H9 (cell line): ENCODE results near the gene ARHGAP12. TPM values are rescaled to one million over a fixed set of nuclear protein-coding genes. Genes with fewer than 3 reads are reported as not detected.

Experiments used
- DNase-seq: peaks from one replicate; pipeline ENCODE4 v3.0.0-alpha.2; 2017
- H2AFZ ChIP-seq: one replicate; pipeline ENCODE4 v1.6.1; 2013; ENCODE audit warnings: mild to moderate bottlenecking, low read length, control low read depth, moderate library complexity
- H2AK5ac ChIP-seq: 2 replicates; pipeline ENCODE4 v1.6.1; 2013; ENCODE audit warnings: low read length, control low read depth, mixed read lengths; ENCODE audit not compliant: insufficient read length
- H2BK120ac ChIP-seq: one replicate; pipeline ENCODE4 v1.6.1; 2013; ENCODE audit warnings: low read depth, mild to moderate bottlenecking, low read length, control low read depth, inconsistent platforms; ENCODE audit not compliant: poor library complexity, severe bottlenecking
- H2BK12ac ChIP-seq: 2 replicates; pipeline ENCODE4 v1.6.1; 2013; ENCODE audit warnings: low read length, control low read depth, mixed read lengths, low read depth; ENCODE audit not compliant: insufficient read length
- H2BK15ac ChIP-seq: 2 replicates; pipeline ENCODE4 v1.6.1; 2013; ENCODE audit warnings: low read depth, low read length, control low read depth
- H2BK20ac ChIP-seq: one replicate; pipeline ENCODE4 v1.6.1; 2013; ENCODE audit warnings: low read depth, mild to moderate bottlenecking, low read length, control low read depth, inconsistent platforms; ENCODE audit not compliant: poor library complexity, severe bottlenecking
- H2BK5ac ChIP-seq: 2 replicates; pipeline ENCODE4 v1.6.1; 2013; ENCODE audit warnings: low read length, control low read depth, mixed read lengths; ENCODE audit not compliant: insufficient read length
- H3K14ac ChIP-seq: 2 replicates; pipeline ENCODE4 v1.6.1; 2013; ENCODE audit warnings: low read length, control low read depth; ENCODE audit not compliant: insufficient read depth
- H3K18ac ChIP-seq: 2 replicates; pipeline ENCODE4 v1.6.1; 2013; ENCODE audit warnings: low read depth, mild to moderate bottlenecking, mixed read lengths, low read length, control low read depth; ENCODE audit not compliant: insufficient read length
- H3K23ac ChIP-seq: 2 replicates; pipeline ENCODE4 v1.6.1; 2013; ENCODE audit warnings: low read length, control low read depth, mixed read lengths, low read depth; ENCODE audit not compliant: insufficient read length
- H3K23me2 ChIP-seq: 2 replicates; pipeline ENCODE4 v1.6.1; 2013; ENCODE audit warnings: low read depth, mild to moderate bottlenecking, mixed read lengths, low read length, control low read depth; ENCODE audit not compliant: insufficient read length, poor library complexity, severe bottlenecking
- H3K27ac ChIP-seq: 2 replicates; pipeline ENCODE4 v1.5.1; 2013; ENCODE audit warnings: low read length, control low read depth, mixed read lengths, low read depth; ENCODE audit not compliant: insufficient read length
- H3K27me3 ChIP-seq: 2 replicates; pipeline ENCODE4 v1.6.1; 2013; ENCODE audit warnings: low read length, control low read depth, inconsistent platforms; ENCODE audit not compliant: insufficient read depth
- H3K4ac ChIP-seq: 2 replicates; pipeline ENCODE4 v1.6.1; 2013; ENCODE audit warnings: low read depth, mild to moderate bottlenecking, control low read depth, inconsistent platforms, low read length, moderate library complexity
- H3K4me1 ChIP-seq: 2 replicates; pipeline ENCODE4 v1.6.1; 2013; ENCODE audit warnings: low read length, control low read depth, inconsistent platforms; ENCODE audit not compliant: insufficient read depth
- H3K4me2 ChIP-seq: 2 replicates; pipeline ENCODE4 v1.6.1; 2013; ENCODE audit warnings: low read length, control low read depth, mixed read lengths; ENCODE audit not compliant: insufficient read length, insufficient read depth
- H3K56ac ChIP-seq: 2 replicates; pipeline ENCODE4 v1.6.1; 2013; ENCODE audit warnings: low read depth, mild to moderate bottlenecking, mixed read lengths, low read length, control low read depth; ENCODE audit not compliant: insufficient read length
- H3K79me1 ChIP-seq: 2 replicates; pipeline ENCODE4 v1.6.1; 2013; ENCODE audit warnings: low read depth, mild to moderate bottlenecking, moderate library complexity, low read length, control low read depth, inconsistent platforms; ENCODE audit not compliant: insufficient read depth, poor library complexity, severe bottlenecking
- H3K79me2 ChIP-seq: 2 replicates; pipeline ENCODE4 v1.6.1; 2013; ENCODE audit warnings: low read length, control low read depth, inconsistent platforms; ENCODE audit not compliant: insufficient read depth
- H3K9ac ChIP-seq: 2 replicates; pipeline ENCODE4 v1.6.1; 2013; ENCODE audit warnings: low read length, control low read depth, mixed read lengths; ENCODE audit not compliant: insufficient read length; ENCODE audit errors: extremely low read depth
- H3K9me3 ChIP-seq: one replicate; pipeline ENCODE4 v1.6.1; 2013; ENCODE audit warnings: low read depth, low read length, inconsistent platforms; ENCODE audit not compliant: control insufficient read depth
- H3T11ph ChIP-seq: one replicate; pipeline ENCODE4 v1.6.1; 2013; ENCODE audit warnings: mild to moderate bottlenecking, low read length, control low read depth, inconsistent platforms
- H4K20me1 ChIP-seq: one replicate; pipeline ENCODE4 v1.6.1; 2013; ENCODE audit not compliant: control insufficient read depth, insufficient read length, insufficient read depth
- H4K5ac ChIP-seq: 2 replicates; pipeline ENCODE4 v1.6.1; 2013; ENCODE audit warnings: low read depth, mild to moderate bottlenecking, mixed read lengths, low read length, control low read depth; ENCODE audit not compliant: insufficient read length
- H4K8ac ChIP-seq: replicated peaks from 2 replicates; pipeline ENCODE4 v1.6.1; 2013; ENCODE audit warnings: low read length, control low read depth, mixed read lengths, low read depth; ENCODE audit not compliant: insufficient read length
- H4K91ac ChIP-seq: 2 replicates; pipeline ENCODE4 v1.6.1; 2013; ENCODE audit warnings: low read depth, mild to moderate bottlenecking, moderate library complexity, mixed read lengths, low read length, control low read depth; ENCODE audit not compliant: insufficient read length
- H3K27ac Mint-ChIP-seq, 3 experiments: 2 replicates in 2 of 3; 3 replicates in 1 of 3; pipeline ENCODE4 v1.8.0; 2020 to 2021; ENCODE audit warnings: mixed read lengths in 3 of 3, mild to moderate bottlenecking in 1 of 3, moderate library complexity in 1 of 3
- H3K27me3 Mint-ChIP-seq: 2 replicates; pipeline ENCODE4 v1.8.0; 2021; ENCODE audit warnings: low read depth, mild to moderate bottlenecking, moderate library complexity, mixed read lengths
- H3K36me3 Mint-ChIP-seq, 3 experiments: 2 replicates in 2 of 3; 3 replicates in 1 of 3; pipeline ENCODE4 v1.8.0; 2020 to 2021; ENCODE audit warnings: low read depth in 3 of 3, mixed read lengths in 3 of 3; ENCODE audit not compliant: insufficient read depth in 1 of 3
- H3K4me1 Mint-ChIP-seq, 2 experiments: 2 replicates each; pipeline ENCODE4 v1.8.0; 2020; ENCODE audit warnings: mixed read lengths in 2 of 2
- H3K4me3 Mint-ChIP-seq, 2 experiments: 2 replicates in 1 of 2; 3 replicates in 1 of 2; pipeline ENCODE4 v1.8.0; 2020 to 2021; ENCODE audit warnings: mild to moderate bottlenecking in 2 of 2, mixed read lengths in 2 of 2, moderate library complexity in 1 of 2
- H3K9me3 Mint-ChIP-seq, 2 experiments: 2 replicates in 1 of 2; 3 replicates in 1 of 2; pipeline ENCODE4 v1.8.0; 2020; ENCODE audit warnings: mild to moderate bottlenecking in 2 of 2, mixed read lengths in 2 of 2, moderate library complexity in 1 of 2
- WGBS: extraction: QIAGEN DNeasy Blood & Tissue Kit; methylation state at CpG from one replicate; pipeline ENCODE4 v1.1.7; 2013; ENCODE audit warnings: missing lambda C conversion rate, low lambda C conversion rate, mixed read lengths; ENCODE audit not compliant: insufficient read length; ENCODE audit errors: extremely low coverage; 5-methylcytosine and 5-hydroxymethylcytosine counted together
- total RNA-seq: library from RNA; stranded (reverse); gene quantifications from 2 replicates; pipeline ENCODE4 v1.2.1, GENCODE V29; 2021
- TF ChIP-seq, protein P1 (sequence below): fragments of 200-600 bp; sonication (generic); conservative IDR thresholded peaks from 3 replicates; pipeline ENCODE4 v1.8.0; 2021; ENCODE audit warnings: antibody characterized with exemption, mild to moderate bottlenecking

ARHGAP12 gene
- total RNA-seq, 1 experiment from 2014 or later, result 34.3 TPM

DNA sequence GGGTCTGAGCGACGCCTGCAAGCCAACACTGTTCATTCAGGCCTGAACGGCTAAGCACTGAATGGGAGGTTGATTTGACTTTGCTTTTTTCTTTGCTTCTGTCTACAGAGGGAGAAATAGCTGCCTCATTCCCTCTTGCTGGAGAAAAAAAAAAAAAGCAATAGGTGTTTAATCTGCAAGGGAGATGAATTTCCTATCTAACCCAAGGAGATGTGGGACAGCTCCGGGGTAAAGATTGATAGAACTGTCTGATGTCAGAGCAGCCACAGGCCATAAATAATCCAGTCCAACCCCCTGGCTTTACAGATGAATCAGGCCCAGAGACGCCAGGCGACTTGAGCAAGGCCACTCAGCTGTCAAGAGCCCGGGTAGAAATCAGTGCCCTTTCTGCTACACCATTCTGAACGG, 168.0 kb downstream of the ARHGAP12 start:
- Histone ChIP-seq H3K27ac (no peak overlapping the region), H2BK5ac (no peak overlapping the region), H3K4me1 (peaks cover 13% of the 10 kb centered on the region; the same call in 1 of the 2 replicates), H3T11ph (no peak overlapping the region), H2BK12ac (no peak overlapping the region), H3K23ac (no peak overlapping the region), H3K9me3 (no peaks in the 10 kb centered on the region), H4K20me1 (no peaks in the 10 kb centered on the region), H3K79me1 (no peaks in the 10 kb centered on the region), H2AFZ (no peak overlapping the region), H4K91ac (no peak overlapping the region), H4K5ac (no peak overlapping the region), H3K27me3 (no peaks in the 10 kb centered on the region), H4K8ac (no peak overlapping the region), H3K56ac (no peak overlapping the region), H3K4me2 (peak overlapping the region; percentile 45), H2BK20ac (no peak overlapping the region), H2AK5ac (no peak overlapping the region), H3K14ac (no peak overlapping the region), H3K79me2 (no peaks in the 10 kb centered on the region), H3K4ac (no peak overlapping the region), H2BK15ac (no peak overlapping the region), H3K23me2 (peaks cover 4% of the 10 kb centered on the region), H2BK120ac (no peak overlapping the region), H3K18ac (no peak overlapping the region), H3K9ac (no peak overlapping the region)
- TF ChIP-seq, protein P1, sequence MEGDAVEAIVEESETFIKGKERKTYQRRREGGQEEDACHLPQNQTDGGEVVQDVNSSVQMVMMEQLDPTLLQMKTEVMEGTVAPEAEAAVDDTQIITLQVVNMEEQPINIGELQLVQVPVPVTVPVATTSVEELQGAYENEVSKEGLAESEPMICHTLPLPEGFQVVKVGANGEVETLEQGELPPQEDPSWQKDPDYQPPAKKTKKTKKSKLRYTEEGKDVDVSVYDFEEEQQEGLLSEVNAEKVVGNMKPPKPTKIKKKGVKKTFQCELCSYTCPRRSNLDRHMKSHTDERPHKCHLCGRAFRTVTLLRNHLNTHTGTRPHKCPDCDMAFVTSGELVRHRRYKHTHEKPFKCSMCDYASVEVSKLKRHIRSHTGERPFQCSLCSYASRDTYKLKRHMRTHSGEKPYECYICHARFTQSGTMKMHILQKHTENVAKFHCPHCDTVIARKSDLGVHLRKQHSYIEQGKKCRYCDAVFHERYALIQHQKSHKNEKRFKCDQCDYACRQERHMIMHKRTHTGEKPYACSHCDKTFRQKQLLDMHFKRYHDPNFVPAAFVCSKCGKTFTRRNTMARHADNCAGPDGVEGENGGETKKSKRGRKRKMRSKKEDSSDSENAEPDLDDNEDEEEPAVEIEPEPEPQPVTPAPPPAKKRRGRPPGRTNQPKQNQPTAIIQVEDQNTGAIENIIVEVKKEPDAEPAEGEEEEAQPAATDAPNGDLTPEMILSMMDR, result no peak
- Mint-ChIP-seq H3K36me3 (peaks cover 9 to 23% (median 19%) of the 10 kb centered on the region in 3 experiments), H3K9me3 (peaks cover 21 to 22% of the 10 kb centered on the region in 2 experiments), H3K4me3 (peak overlapping the region; percentile 57 to 76), H3K27me3 (peaks cover 3% of the 10 kb centered on the region; the same call in 1 of the 2 replicates), H3K27ac (peak overlapping the region; percentile 80 to 90 (median 88); a peak in 6 of 7 replicates), H3K4me1 (peaks cover 51 to 60% of the 10 kb centered on the region in 2 experiments)
- no CpG with 5 or more reads among the region's 8 CpGs for WGBS
- no peak for DNase-seq
